SU-DHL-6 (cell line): ENCODE results near the gene JTB.

Experiments used
- H2AFZ ChIP-seq: fragments of 200-600 bp; sonication (generic); 2 replicates; pipeline ENCODE4 v1.6.1; 2014; ENCODE audit warnings: low read depth, mild to moderate bottlenecking, moderate library complexity, mixed read lengths, antibody characterized with exemption, low read length; ENCODE audit not compliant: severe bottlenecking
- H3F3A ChIP-seq: fragments of 200-600 bp; shearing (Covaris generic); 2 replicates; pipeline ENCODE4 v1.6.0; 2016; ENCODE audit warnings: antibody characterized with exemption, mild to moderate bottlenecking; ENCODE audit not compliant: insufficient read depth
- H3K27ac ChIP-seq: fragments of 200-600 bp; sonication (generic); 2 replicates; pipeline ENCODE4 v1.5.1; 2016; ENCODE audit warnings: low read depth, mild to moderate bottlenecking, low read length, moderate library complexity, mixed read lengths
- H3K27me3 ChIP-seq: fragments of 200-600 bp; sonication (generic), shearing (Covaris generic); 2 replicates; pipeline ENCODE4 v1.6.0; 2014; ENCODE audit warnings: mild to moderate bottlenecking, low read length
- H3K36me3 ChIP-seq: fragments of 200-600 bp; sonication (generic); 2 replicates; pipeline ENCODE4 v1.6.1; 2014; ENCODE audit warnings: mild to moderate bottlenecking, low read length, mixed read lengths
- H3K4me2 ChIP-seq: fragments of 300-600, 200-600 bp; shearing (Covaris generic), sonication (generic); 2 replicates; pipeline ENCODE4 v1.6.0; 2014; ENCODE audit warnings: low read length, low read depth, mild to moderate bottlenecking; ENCODE audit not compliant: poor library complexity, severe bottlenecking
- H3K4me3 ChIP-seq: fragments of 200-600 bp; sonication (generic); 2 replicates; pipeline ENCODE4 v1.5.1; 2014; ENCODE audit warnings: antibody characterized with exemption, low read length, mild to moderate bottlenecking, mixed read lengths; ENCODE audit not compliant: insufficient read depth, poor library complexity, severe bottlenecking
- H3K79me2 ChIP-seq: fragments of 200-600 bp; sonication (generic); 2 replicates; pipeline ENCODE4 v1.6.1; 2014; ENCODE audit warnings: mild to moderate bottlenecking, low read length, moderate library complexity; ENCODE audit not compliant: insufficient read depth
- H3K9ac ChIP-seq: fragments of 200-600 bp; sonication (generic); 2 replicates; pipeline ENCODE4 v1.7.0; 2014; ENCODE audit warnings: mild to moderate bottlenecking, low read length
- H3K9me2 ChIP-seq: fragments of 200-600 bp; sonication (generic); replicated peaks from 2 replicates; pipeline ENCODE4 v1.6.1; 2014; ENCODE audit warnings: low read length; ENCODE audit not compliant: insufficient read depth
- H3K9me3 ChIP-seq: fragments of 200-600 bp; sonication (generic); 2 replicates; pipeline ENCODE4 v1.6.1; 2014; ENCODE audit warnings: low read length, mixed read lengths; ENCODE audit not compliant: insufficient read depth
- H4K20me1 ChIP-seq: fragments of 200-600 bp; sonication (generic); 2 replicates; pipeline ENCODE4 v1.6.1; 2014; ENCODE audit warnings: low read depth, mild to moderate bottlenecking, antibody characterized with exemption, low read length, moderate library complexity, mixed read lengths
- EZH2phosphoT487 ChIP-seq: fragments of 200-600 bp; sonication (generic), shearing (Covaris generic); conservative IDR thresholded peaks from 2 replicates; pipeline ENCODE4 v1.6.1; 2018; ENCODE audit warnings: mild to moderate bottlenecking, antibody characterized with exemption, low read length, moderate library complexity, mixed read lengths
- TF ChIP-seq, protein P1 (sequence below): fragments of 200-600 bp; sonication (generic); IDR thresholded peaks from one replicate; pipeline ENCODE4 v1.5.1; 2017; ENCODE audit warnings: antibody characterized with exemption, mild to moderate bottlenecking, low read length, moderate library complexity; ENCODE audit not compliant: insufficient read depth, poor library complexity, severe bottlenecking

Gene JTB

GRCh38 chr1:153945131-153945794 lies 32.2 kb downstream of the JTB start:
- no peaks in the 10 kb centered on the region for H3K36me3 ChIP-seq
- H3K79me2 ChIP-seq = peaks cover 31% of the 10 kb centered on the region
- no peaks in the 10 kb centered on the region for H3K27me3 ChIP-seq
- no peak for TF ChIP-seq EZH2phosphoT487
- TF ChIP-seq, protein P1, sequence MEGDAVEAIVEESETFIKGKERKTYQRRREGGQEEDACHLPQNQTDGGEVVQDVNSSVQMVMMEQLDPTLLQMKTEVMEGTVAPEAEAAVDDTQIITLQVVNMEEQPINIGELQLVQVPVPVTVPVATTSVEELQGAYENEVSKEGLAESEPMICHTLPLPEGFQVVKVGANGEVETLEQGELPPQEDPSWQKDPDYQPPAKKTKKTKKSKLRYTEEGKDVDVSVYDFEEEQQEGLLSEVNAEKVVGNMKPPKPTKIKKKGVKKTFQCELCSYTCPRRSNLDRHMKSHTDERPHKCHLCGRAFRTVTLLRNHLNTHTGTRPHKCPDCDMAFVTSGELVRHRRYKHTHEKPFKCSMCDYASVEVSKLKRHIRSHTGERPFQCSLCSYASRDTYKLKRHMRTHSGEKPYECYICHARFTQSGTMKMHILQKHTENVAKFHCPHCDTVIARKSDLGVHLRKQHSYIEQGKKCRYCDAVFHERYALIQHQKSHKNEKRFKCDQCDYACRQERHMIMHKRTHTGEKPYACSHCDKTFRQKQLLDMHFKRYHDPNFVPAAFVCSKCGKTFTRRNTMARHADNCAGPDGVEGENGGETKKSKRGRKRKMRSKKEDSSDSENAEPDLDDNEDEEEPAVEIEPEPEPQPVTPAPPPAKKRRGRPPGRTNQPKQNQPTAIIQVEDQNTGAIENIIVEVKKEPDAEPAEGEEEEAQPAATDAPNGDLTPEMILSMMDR = no peak
- H4K20me1 ChIP-seq = no peaks in the 10 kb centered on the region
- peak overlapping the region; percentile 97 for H3K4me2 ChIP-seq
- H3K9me2 ChIP-seq = no peaks in the 10 kb centered on the region
- peak overlapping the region; percentile 90 for H3K27ac ChIP-seq
- no peaks in the 10 kb centered on the region for H3K9me3 ChIP-seq
- peak overlapping the region; percentile 86 for H3K9ac ChIP-seq
- H2AFZ ChIP-seq = no peak overlapping the region
- peaks cover 26% of the 10 kb centered on the region for H3F3A ChIP-seq
- H3K4me3 ChIP-seq = peak overlapping the region; percentile 66

- Histone ChIP-seq H4K20me1 (no peaks in the 10 kb centered on the region), H3K9me2 (no peaks in the 10 kb centered on the region), H3K4me2 (peak overlapping the region; percentile 97), H3K4me3 (peak overlapping the region; percentile 66), H3K9ac (peak overlapping the region; percentile 86), H3K79me2 (peaks cover 31% of the 10 kb centered on the region), H3K9me3 (no peaks in the 10 kb centered on the region), H3K27me3 (no peaks in the 10 kb centered on the region), H2AFZ (no peak overlapping the region), H3K27ac (peak overlapping the region; percentile 90), H3F3A (peaks cover 24% of the 10 kb centered on the region), H3K36me3 (no peaks in the 10 kb centered on the region)
- TF ChIP-seq EZH2phosphoT487 = no peak
- TF ChIP-seq, protein P1 = no peak
Measured at GRCh38 chr1:153944827-153945117, 32.7 kb downstream of the JTB start.

DNA sequence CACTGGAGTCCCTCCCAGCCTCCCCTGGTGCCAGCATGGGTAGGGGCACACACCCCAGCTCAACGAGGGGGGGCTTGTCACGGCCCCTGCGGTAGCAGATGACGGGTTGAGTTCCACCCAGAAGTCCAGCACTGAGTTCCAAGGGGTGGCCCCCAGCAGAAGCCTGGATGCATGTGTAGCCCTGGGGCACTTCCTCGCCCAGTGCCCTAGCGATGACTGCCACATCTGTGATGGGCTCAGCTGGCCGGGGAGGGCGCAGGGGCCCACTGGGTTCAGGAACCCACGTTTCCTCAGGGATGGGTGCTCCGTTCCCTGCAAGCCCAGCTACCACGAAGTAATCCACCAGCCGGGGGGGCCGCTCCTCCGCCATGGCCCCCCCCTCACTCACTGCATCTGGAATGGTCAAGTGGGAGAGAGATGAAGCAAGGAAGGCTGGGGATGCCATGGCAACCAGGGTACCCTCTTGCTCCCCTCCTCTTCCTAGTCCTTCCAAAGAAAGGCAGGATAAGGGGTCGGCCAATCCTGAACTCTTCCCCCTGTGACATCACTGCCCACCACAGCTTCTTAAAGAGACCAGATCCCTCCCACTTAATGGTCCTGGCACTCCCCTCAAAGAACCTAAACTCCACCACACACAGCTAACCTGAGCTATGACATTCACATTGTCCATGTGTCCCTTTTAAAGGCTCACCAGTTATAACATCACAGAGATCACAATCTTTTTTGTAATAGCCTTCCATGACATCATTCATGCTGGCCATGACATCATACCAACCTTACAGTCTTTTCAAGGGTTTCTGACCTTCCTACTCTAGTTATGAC lies 33.3 kb downstream of the JTB start:
- Histone ChIP-seq H3K4me2 (peak overlapping the region; percentile 97), H3K9me2 (no peaks in the 10 kb centered on the region), H2AFZ (no peak overlapping the region), H3K27ac (peak overlapping the region; percentile 90), H3K9ac (peak overlapping the region; percentile 86), H3K4me3 (peak overlapping the region; percentile 66), H3K36me3 (no peaks in the 10 kb centered on the region), H3K79me2 (peaks cover 31% of the 10 kb centered on the region), H3K27me3 (no peaks in the 10 kb centered on the region), H3K9me3 (no peaks in the 10 kb centered on the region), H3F3A (peaks cover 24% of the 10 kb centered on the region), H4K20me1 (no peaks in the 10 kb centered on the region)
- no peak for TF ChIP-seq EZH2phosphoT487
- TF ChIP-seq, protein P1 = no peak
